22Rv1 (cell line): ENCODE data around the gene EPB41L4B.

Experiments
- ZFX ChIP-seq: fragments of 450-650 bp; IDR thresholded peaks from 2 replicates; pipeline ENCODE4 v1.6.1; 2017; ENCODE audit warnings: antibody characterized with exemption, borderline replicate concordance
- TF ChIP-seq, protein P1 (sequence below): fragments of 450-650 bp; IDR thresholded peaks from 2 replicates; pipeline ENCODE4 v1.5.1; 2017; ENCODE audit warnings: mild to moderate bottlenecking

DNA sequence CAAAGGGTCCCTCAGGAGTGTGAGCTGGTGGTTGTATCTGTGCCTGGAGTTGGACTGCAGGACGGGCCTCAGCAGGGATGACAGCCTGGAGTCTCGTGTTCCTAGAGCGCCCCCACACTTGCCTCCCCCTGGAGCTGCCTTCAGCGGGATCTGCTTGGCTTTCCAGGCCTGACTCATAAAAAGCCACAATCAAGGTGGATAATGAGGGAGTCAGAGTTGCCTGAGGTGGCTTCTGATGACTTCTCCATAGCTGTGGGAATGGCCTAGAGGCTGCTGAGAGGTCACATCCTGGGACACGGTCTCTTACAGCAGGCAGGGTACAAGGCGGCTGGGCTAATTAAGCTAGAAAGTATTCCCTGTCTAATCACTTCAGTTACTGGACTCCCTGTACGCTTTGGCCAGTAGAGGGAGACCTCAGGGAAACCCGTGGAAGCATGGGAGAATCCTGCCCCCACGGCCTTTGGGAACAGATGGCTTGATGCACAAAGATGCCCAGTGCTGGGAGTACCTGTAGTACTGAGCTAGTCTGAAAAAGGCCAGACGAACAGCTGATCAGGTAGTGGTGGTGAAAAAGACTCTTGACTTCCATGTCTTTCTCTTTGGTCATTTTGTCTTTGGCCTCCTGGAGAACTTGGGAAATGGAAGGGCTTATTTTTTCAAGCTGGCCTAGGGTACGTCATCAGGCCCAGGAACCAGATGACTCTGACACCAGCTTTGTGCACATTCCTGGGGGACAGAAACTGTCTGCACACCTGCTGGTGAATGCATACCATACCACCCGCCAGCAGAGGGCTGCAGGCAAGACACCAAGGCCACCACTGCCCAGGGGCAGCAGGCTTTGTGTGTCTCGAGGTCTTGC is 137.7 kb downstream of the EPB41L4B start:
- TF ChIP-seq, protein P1, sequence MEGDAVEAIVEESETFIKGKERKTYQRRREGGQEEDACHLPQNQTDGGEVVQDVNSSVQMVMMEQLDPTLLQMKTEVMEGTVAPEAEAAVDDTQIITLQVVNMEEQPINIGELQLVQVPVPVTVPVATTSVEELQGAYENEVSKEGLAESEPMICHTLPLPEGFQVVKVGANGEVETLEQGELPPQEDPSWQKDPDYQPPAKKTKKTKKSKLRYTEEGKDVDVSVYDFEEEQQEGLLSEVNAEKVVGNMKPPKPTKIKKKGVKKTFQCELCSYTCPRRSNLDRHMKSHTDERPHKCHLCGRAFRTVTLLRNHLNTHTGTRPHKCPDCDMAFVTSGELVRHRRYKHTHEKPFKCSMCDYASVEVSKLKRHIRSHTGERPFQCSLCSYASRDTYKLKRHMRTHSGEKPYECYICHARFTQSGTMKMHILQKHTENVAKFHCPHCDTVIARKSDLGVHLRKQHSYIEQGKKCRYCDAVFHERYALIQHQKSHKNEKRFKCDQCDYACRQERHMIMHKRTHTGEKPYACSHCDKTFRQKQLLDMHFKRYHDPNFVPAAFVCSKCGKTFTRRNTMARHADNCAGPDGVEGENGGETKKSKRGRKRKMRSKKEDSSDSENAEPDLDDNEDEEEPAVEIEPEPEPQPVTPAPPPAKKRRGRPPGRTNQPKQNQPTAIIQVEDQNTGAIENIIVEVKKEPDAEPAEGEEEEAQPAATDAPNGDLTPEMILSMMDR: peak; percentile 82
- TF ChIP-seq ZFX: no peak
